DMS 273 treated with DMSO at 0.1 percent for 48 hours (cell line): ENCODE data around the gene NUSAP1.
A peak's percentile ranks its signal among the peaks of the same experiment; 100 is the strongest.
"Not testable (repeated sequence)": the region's sequence is repeated elsewhere in the genome, so short reads cannot be mapped to it uniquely, and the experiment has no call there.

Experiments
- DNase-seq: peaks from one replicate; lab custom pipeline; 2025; lab: John Stamatoyannopoulos, UW

Gene NUSAP1

DNA sequence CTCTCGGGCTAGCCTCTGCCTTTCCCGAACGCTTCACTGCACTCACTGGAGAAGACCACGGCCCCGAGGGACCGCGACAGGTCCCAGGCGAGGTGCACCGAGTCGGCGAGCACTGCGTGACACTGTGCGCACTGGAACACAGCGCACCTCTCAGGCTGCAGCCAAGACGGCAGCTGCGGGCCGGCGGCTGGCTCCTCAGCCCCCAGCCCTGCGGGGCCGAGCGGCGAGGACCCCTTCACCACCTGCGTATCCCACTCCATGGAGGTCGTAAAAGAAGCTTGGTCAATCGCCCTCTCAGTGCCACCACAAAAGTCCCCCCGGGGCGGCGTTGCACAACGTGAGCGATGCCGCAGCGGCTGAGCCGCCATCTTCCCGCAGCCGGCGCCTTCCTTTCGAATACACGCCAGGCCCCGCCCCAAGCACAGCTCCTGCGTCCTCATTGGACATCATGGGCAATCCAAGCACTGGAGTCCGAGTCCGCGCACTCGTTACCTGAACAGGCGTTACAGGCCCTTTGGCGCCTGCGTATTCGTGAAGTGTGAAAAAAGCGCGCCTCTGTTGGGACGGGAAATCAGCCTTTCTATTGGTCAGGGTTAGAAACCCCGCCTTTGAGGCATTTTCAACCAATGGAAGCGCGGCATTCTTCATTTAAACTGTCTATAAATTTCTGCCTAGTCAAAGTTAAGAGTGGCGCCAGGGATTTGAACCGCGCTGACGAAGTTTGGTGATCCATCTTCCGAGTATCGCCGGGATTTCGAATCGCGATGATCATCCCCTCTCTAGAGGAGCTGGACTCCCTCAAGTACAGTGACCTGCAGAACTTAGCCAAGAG, at the start of gene NUSAP1, which contains the start of gene OIP5:
Gene NUSAP1, plus strand, starts transcription at position 688 of the 832 bp plus-strand sequence. Its CDS starts 77 bp downstream, at position 765.
Gene OIP5, minus strand, starts transcription at position 398 of the 832 bp plus-strand sequence. Its CDS starts 30 bp downstream, at position 368.
- peak; percentile 97 for DNase-seq

- not testable (repeated sequence) for DNase-seq
Measured at GRCh38 chr15:41282980-41283652, 49.6 kb upstream of the NUSAP1 start.

GRCh38 chr15:41283653-41284426, 48.8 kb upstream of the NUSAP1 start:
- DNase-seq, result peak; percentile 94

GRCh38 chr15:41284427-41285177, 48.1 kb upstream of the NUSAP1 start:
- no peak for DNase-seq

DNA sequence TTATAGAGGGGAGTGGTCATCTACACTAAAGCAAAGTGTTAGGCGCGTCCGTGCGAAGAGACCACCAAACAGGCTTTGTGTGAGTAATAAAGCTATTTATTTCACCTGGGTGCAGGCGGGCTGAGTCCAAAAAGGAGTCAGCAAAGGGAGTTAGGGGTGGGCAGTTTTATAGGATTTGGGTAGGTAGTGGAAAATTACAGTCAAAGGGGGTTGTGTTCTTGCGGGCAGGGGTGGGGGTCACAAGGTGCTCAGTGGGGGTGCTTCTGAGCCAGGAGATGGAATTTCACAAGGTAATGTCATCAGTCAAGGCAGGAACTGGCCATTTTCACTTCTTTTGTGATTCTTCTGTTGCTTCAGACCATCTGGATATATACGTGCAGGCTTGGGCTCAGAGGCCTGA, 47.4 kb upstream of the NUSAP1 start:
- no peak for DNase-seq

- DNase-seq, result no peak
Measured at GRCh38 chr15:41286665-41287333, 45.9 kb upstream of the NUSAP1 start.

DNA sequence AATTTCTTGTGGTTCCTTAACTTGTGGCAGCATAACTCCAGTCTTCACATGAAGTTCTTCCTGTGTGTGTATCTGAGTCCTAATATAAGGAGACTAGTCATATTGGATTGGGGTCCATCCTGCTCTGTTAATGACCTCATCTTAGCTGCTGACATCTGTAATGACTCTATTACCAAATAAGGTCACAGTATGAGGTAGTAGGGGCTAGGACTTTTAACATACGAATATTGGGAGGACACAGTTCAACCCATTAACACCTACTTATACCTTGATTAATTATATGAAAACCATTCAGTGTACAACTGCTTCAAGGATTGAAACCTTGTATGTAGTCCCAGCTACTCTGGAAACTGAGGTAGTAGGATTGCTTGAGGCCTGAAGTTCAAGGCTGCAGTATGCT, 44.2 kb upstream of the NUSAP1 start:
- DNase-seq, result no peak

GRCh38 chr15:41289953-41290352, 42.7 kb upstream of the NUSAP1 start:
- no peak for DNase-seq

GRCh38 chr15:41291065-41291631, 41.5 kb upstream of the NUSAP1 start:
- no peak for DNase-seq

- DNase-seq, result no peak
Measured at GRCh38 chr15:41292521-41292920, 40.2 kb upstream of the NUSAP1 start.

- not testable (repeated sequence) for DNase-seq
Measured at GRCh38 chr15:41301139-41301538, 31.5 kb upstream of the NUSAP1 start.

GRCh38 chr15:41301587-41301986, 31.1 kb upstream of the NUSAP1 start:
- DNase-seq, result no peak

- DNase-seq, result no peak
Measured at GRCh38 chr15:41304149-41304770, 28.4 kb upstream of the NUSAP1 start.

DNA sequence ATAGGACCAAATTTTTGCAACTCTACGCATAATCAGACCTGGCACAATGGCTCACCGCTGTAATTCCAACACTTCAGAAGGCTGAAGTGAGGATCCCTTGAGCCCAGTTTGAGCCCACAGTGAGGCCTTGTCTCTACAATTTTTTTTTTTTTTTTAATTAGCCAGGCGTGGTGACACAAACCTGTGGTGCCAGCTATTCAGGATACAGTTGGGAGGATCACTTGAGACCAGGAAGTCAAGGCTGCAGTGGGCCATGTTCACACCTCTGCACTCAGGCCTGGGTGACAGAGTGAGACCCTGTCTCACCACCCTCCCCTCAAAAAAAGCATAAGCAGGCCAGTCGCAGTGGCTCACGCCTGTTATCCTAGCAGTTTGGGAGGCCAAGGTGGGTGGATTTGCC, 25.0 kb upstream of the NUSAP1 start:
- DNase-seq, result no peak

DNA sequence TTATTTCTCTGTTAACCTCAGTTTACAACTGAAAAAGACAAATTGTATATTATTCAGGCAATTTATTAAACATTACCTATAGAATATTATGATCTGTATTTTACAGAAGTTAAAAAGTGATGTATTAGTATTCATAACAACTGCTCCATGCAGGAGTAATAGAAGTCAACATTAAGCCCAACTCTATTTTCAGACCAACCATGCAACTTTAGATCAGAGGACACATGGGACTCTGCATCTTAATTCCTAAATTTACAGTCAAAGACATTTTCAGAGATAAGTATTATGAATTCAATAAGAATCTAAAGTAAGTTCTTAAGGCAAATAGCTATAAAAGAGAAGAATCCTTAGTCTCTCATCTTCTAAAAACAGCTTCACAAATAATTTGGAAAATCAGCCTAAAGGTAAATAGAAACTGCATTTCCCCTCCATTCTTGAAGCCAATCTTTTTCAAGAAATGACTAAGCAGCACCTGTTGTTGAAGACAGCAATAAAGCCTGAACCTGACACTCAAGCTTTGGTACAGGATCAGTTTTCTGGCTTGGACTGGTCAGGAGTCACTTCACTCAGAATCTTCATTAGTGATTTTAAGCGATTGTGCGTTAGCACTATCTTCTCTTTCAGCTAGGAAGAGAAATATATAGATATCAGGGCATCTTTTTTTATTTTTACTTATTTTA, 23.3 kb upstream of the NUSAP1 start:
- DNase-seq, result no peak

- DNase-seq, result not testable (repeated sequence)
Measured at GRCh38 chr15:41320805-41321330, 11.8 kb upstream of the NUSAP1 start.

DNA sequence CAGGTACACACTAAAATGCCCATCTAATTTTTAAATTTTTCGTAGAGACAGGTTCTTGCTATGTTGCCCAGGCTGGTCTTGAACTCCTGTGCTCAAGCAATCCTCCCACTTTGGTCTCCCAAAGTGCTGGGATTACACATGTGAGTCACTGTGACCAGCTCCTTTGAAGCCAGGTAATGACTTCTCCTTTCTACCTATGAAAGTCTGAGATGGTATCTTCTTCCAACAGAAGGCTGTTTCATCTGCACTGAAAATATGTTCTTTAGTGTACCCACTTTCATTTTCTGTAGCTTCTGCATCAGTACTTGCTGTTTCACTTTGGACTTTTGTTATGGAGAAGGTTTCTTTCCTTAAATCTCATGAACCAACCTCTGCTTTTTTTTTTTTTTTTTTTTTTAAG, 9.1 kb upstream of the NUSAP1 start:
- DNase-seq, result no peak

- no peak for DNase-seq
Measured at GRCh38 chr15:41331281-41331680, 1.4 kb upstream of the NUSAP1 start.

GRCh38 chr15:41331833-41332193, 868 bp upstream of the NUSAP1 start:
- no peak for DNase-seq
